Activated B cell treated with CpG ODN at 0.5 μM for 24 hours (primary cell): Measurements from ENCODE around the gene IFRD2. TPM values are rescaled to one million over a fixed set of nuclear protein-coding genes. Genes with fewer than 3 reads are reported as not detected.
A peak's percentile ranks its signal among the peaks of the same experiment; 100 is the strongest.

ENCODE experiments used
- ATAC-seq: fragments of 200-7000 bp; cut with Tn5 transposase; one replicate; pipeline ENCODE4 v1.10.0; 2021; ENCODE audit warnings: low read depth, mild to moderate bottlenecking, moderate library complexity
- CTCF ChIA-PET: fragments of 350-600 bp; sonication (Branson Sonifier 250); formaldehyde crosslinking; loops from one replicate; lab custom pipeline; 2021; ENCODE audit warnings: antibody characterized with exemption; lab: Charles Lee
- POLR2A ChIA-PET: fragments of 350-600 bp; sonication (Branson Sonifier 250); formaldehyde crosslinking; loops from one replicate; lab custom pipeline; 2021; ENCODE audit warnings: antibody characterized with exemption; lab: Charles Lee
- DNase-seq: peaks from one replicate; pipeline ENCODE4 v3.0.0; 2022
- H3K27ac Mint-ChIP-seq: one replicate; pipeline ENCODE4 v1.8.0; 2020; ENCODE audit warnings: mixed read lengths
- H3K27me3 Mint-ChIP-seq: one replicate; pipeline ENCODE4 v1.8.0; 2021; ENCODE audit warnings: mixed read lengths
- H3K36me3 Mint-ChIP-seq: one replicate; pipeline ENCODE4 v1.8.0; 2021; ENCODE audit warnings: low read depth, mixed read lengths
- H3K4me1 Mint-ChIP-seq: one replicate; pipeline ENCODE4 v1.8.0; 2021; ENCODE audit warnings: mixed read lengths
- H3K4me3 Mint-ChIP-seq: one replicate; pipeline ENCODE4 v1.8.0; 2020; ENCODE audit warnings: mild to moderate bottlenecking, mixed read lengths
- H3K9me3 Mint-ChIP-seq: one replicate; pipeline ENCODE4 v1.8.0; 2020; ENCODE audit warnings: mixed read lengths
- intact Hi-C: fragments of 100-400 bp; cut with micrococcal nuclease; formaldehyde crosslinking; loops from one replicate; pipeline ENCODE4 v1.15.1; 2024
- total RNA-seq: library from RNA; stranded (reverse); gene quantifications from 2 replicates; pipeline ENCODE4 v1.2.3, GENCODE V29; 2022
- TF ChIP-seq, protein P1 (sequence below): fragments of 200-600 bp; IDR thresholded peaks from one replicate; pipeline ENCODE4 v1.8.0; 2022; ENCODE audit warnings: antibody characterized with exemption, mild to moderate bottlenecking

The IFRD2 gene
- total RNA-seq, 1 donor from 2014 or later, result 105 TPM

DNA sequence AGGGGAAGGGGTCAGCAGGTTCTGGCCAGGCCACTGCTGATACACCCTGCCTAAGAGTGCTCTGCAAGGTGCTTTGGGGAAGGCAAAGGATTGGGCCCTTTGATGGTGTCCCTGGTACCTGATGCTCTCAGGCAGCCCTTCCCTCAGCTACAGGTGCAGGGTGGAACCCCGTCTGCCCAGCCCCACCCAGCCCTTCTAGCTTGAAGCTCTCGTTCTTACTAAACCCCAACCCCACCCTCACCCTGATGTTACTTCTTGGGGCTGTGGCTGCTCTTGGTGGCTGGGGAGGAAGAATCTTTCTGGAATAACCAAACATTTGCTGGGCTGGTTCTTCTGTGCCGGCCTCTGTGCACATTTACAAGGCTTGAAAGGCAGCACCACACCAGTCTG, 49.9 kb downstream of the IFRD2 start:
- H3K27ac Mint-ChIP-seq, result peak overlapping the region; percentile 94
- H3K4me3 Mint-ChIP-seq, result peak overlapping the region; percentile 78
- DNase-seq (no peak), ATAC-seq (no peak)
- H3K4me1 Mint-ChIP-seq, result peaks cover 89% of the 10 kb centered on the region
- no peaks in the 10 kb centered on the region for H3K9me3 Mint-ChIP-seq
- CTCF ChIA-PET, result interaction anchor here (1.6 to 10.5 kb wide), 3 partner anchors 15 to 50 kb away, joined by 4 to 76 read pairs (median 9); no protein-coding TSS in a partner anchor
- peaks cover 40% of the 10 kb centered on the region for H3K36me3 Mint-ChIP-seq
- POLR2A ChIA-PET, result interaction anchor here (1.3 to 5.1 kb wide), 3 partner anchors 14 to 50 kb away, joined by 5 to 66 read pairs (median 6); partner anchors contain the start of gene IFRD2
- intact Hi-C loops, result no loop called here
- H3K27me3 Mint-ChIP-seq, result no peaks in the 10 kb centered on the region
- TF ChIP-seq, protein P1, sequence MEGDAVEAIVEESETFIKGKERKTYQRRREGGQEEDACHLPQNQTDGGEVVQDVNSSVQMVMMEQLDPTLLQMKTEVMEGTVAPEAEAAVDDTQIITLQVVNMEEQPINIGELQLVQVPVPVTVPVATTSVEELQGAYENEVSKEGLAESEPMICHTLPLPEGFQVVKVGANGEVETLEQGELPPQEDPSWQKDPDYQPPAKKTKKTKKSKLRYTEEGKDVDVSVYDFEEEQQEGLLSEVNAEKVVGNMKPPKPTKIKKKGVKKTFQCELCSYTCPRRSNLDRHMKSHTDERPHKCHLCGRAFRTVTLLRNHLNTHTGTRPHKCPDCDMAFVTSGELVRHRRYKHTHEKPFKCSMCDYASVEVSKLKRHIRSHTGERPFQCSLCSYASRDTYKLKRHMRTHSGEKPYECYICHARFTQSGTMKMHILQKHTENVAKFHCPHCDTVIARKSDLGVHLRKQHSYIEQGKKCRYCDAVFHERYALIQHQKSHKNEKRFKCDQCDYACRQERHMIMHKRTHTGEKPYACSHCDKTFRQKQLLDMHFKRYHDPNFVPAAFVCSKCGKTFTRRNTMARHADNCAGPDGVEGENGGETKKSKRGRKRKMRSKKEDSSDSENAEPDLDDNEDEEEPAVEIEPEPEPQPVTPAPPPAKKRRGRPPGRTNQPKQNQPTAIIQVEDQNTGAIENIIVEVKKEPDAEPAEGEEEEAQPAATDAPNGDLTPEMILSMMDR, result no peak

GRCh38 chr3:50241713-50242380, 50.4 kb downstream of the IFRD2 start:
- ATAC-seq (no peak), DNase-seq (no peak)
- TF ChIP-seq, protein P1, result no peak
- intact Hi-C loops, result no loop called here
- Mint-ChIP-seq H3K27ac (peak overlapping the region; percentile 94), H3K27me3 (no peaks in the 10 kb centered on the region), H3K36me3 (peaks cover 42% of the 10 kb centered on the region), H3K9me3 (no peaks in the 10 kb centered on the region), H3K4me1 (peaks cover 87% of the 10 kb centered on the region), H3K4me3 (peak overlapping the region; percentile 78)
- CTCF ChIA-PET, result interaction anchor here (10.5 kb wide), 1 partner anchor 14 kb away, joined by 76 read pairs; no protein-coding TSS in a partner anchor
- POLR2A ChIA-PET, result interaction anchor here (0.8 to 5.1 kb wide), 2 partner anchors 14 to 57 kb away, joined by 3 to 66 read pairs; partner anchors contain the start of genes HYAL3 and NAA80

- CTCF ChIA-PET, result interaction anchor here (10.5 kb wide), 1 partner anchor 13 kb away, joined by 76 read pairs; no protein-coding TSS in a partner anchor
These were observed 51.1 kb downstream of the IFRD2 start for GRCh38 chr3:50241163-50241562.

DNA sequence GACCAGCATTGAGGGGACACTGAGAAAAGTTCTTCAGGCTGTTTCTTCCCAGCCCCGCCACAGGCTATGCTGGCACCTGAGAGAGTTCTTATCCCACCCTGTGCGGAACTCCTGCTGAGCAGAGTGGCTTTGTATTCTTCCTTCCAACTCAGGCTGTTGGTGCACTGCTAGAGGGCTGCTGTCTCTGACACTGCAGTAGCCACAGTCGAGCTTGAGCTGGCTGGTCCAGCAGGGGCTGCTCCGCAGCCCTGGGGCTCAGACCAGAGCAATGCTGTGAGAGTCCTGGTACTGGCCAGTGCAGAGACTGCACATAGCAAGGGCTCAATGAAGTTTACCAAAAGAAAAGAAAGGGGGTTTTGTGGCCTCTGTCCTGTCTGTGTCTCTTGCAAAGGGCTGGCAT, 52.6 kb downstream of the IFRD2 start:
- intact Hi-C loops, result loop anchor here (10.0 kb wide), 1 partner anchor 435 kb away; the partner anchor contains the start of gene INKA1
- no peak for ATAC-seq
- CTCF ChIA-PET, result interaction anchor here (1.2 to 10.5 kb wide), 2 partner anchors 12 to 19 kb away, joined by 4 to 76 read pairs; no protein-coding TSS in a partner anchor
- H3K27ac Mint-ChIP-seq, result peak overlapping the region; percentile 91
- no peaks in the 10 kb centered on the region for H3K27me3 Mint-ChIP-seq
- TF ChIP-seq, protein P1, result no peak
- peak overlapping the region; percentile 38 for H3K4me3 Mint-ChIP-seq
- peaks cover 46% of the 10 kb centered on the region for H3K36me3 Mint-ChIP-seq
- no peak for DNase-seq
- H3K9me3 Mint-ChIP-seq, result no peaks in the 10 kb centered on the region
- H3K4me1 Mint-ChIP-seq, result peaks cover 78% of the 10 kb centered on the region
- POLR2A ChIA-PET, result interaction anchor here (5.1 kb wide), 1 partner anchor 11 kb away, joined by 66 read pairs; no protein-coding TSS in a partner anchor

More at GRCh38 chr3:50241163-50241562, 51.1 kb downstream of the IFRD2 start:
- H3K36me3 Mint-ChIP-seq, result peaks cover 46% of the 10 kb centered on the region
- POLR2A ChIA-PET, result interaction anchor here (0.5 to 5.1 kb wide), 4 partner anchors 13 to 1684 kb away, joined by 3 to 66 read pairs (median 5); partner anchors contain the start of genes HYAL3 and NAA80
- H3K27me3 Mint-ChIP-seq, result no peaks in the 10 kb centered on the region
- DNase-seq (no peak), ATAC-seq (no peak)
- peaks cover 80% of the 10 kb centered on the region for H3K4me1 Mint-ChIP-seq
- peak overlapping the region; percentile 78 for H3K4me3 Mint-ChIP-seq
- intact Hi-C loops, result no loop called here
- H3K27ac Mint-ChIP-seq, result peak overlapping the region; percentile 94
- no peaks in the 10 kb centered on the region for H3K9me3 Mint-ChIP-seq
- TF ChIP-seq, protein P1, result no peak
